ENCODE measurements around the gene MEF2C. TPM values are rescaled to one million over a fixed set of nuclear protein-coding genes. Genes with fewer than 3 reads are reported as not detected.

MEF2C gene
- total RNA-seq, 1 donor from 2014 or later = 464 TPM

- no peak overlapping the region for H3K9ac ChIP-seq (ENCODE audit: low read depth in 1 of 3, low read length in 3 of 3)
- no peaks in the 10 kb centered on the region for H3K36me3 ChIP-seq (ENCODE audit: control insufficient read depth in 3 of 3, insufficient read depth in 3 of 3, low read length in 3 of 3)
- H3K9me3 ChIP-seq (ENCODE audit: control insufficient read depth in 3 of 3, low read length in 3 of 3) = peaks cover 0 to 3% (median 0%) of the 10 kb centered on the region in 3 donors
- H3K27ac ChIP-seq (ENCODE audit: low read depth, low read length) = no peak overlapping the region
- no peak overlapping the region for H3K4me3 ChIP-seq (ENCODE audit: low read length in 3 of 3)
- peaks cover 88 to 96% (median 93%) of the 10 kb centered on the region in 3 donors for H3K27me3 ChIP-seq (ENCODE audit: control insufficient read depth in 3 of 3, insufficient read depth in 3 of 3, low read length in 3 of 3)
- H3K4me1 ChIP-seq (ENCODE audit: control insufficient read depth in 3 of 3, insufficient read depth in 3 of 3, low read length in 3 of 3) = peaks cover 5 to 24% (median 12%) of the 10 kb centered on the region in 3 donors
These were observed 211.2 kb downstream of the MEF2C start for GRCh38 chr5:88671505-88672499.

GRCh38 chr5:88671106-88671504 lies 211.9 kb downstream of the MEF2C start:
- Histone ChIP-seq H3K27ac (ENCODE audit: low read depth, low read length) (no peak overlapping the region), H3K27me3 (ENCODE audit: control insufficient read depth in 3 of 3, insufficient read depth in 3 of 3, low read length in 3 of 3) (peaks cover 91 to 97% (median 96%) of the 10 kb centered on the region in 3 donors), H3K9me3 (ENCODE audit: control insufficient read depth in 3 of 3, low read length in 3 of 3) (peaks cover 0 to 3% (median 0%) of the 10 kb centered on the region in 3 donors), H3K36me3 (ENCODE audit: control insufficient read depth in 3 of 3, insufficient read depth in 3 of 3, low read length in 3 of 3) (no peaks in the 10 kb centered on the region), H3K4me3 (ENCODE audit: low read length in 3 of 3) (no peak overlapping the region), H3K9ac (ENCODE audit: low read depth in 1 of 3, low read length in 3 of 3) (no peak overlapping the region), H3K4me1 (ENCODE audit: control insufficient read depth in 3 of 3, insufficient read depth in 3 of 3, low read length in 3 of 3) (peaks cover 9 to 25% (median 12%) of the 10 kb centered on the region in 3 donors)

- Histone ChIP-seq H3K9me3 (ENCODE audit: control insufficient read depth in 3 of 3, low read length in 3 of 3) (peaks cover 0 to 3% (median 0%) of the 10 kb centered on the region in 3 donors), H3K36me3 (ENCODE audit: control insufficient read depth in 3 of 3, insufficient read depth in 3 of 3, low read length in 3 of 3) (no peaks in the 10 kb centered on the region), H3K9ac (ENCODE audit: low read depth in 1 of 3, low read length in 3 of 3) (no peak overlapping the region), H3K4me3 (ENCODE audit: low read length in 3 of 3) (no peak overlapping the region), H3K27me3 (ENCODE audit: control insufficient read depth in 3 of 3, insufficient read depth in 3 of 3, low read length in 3 of 3) (peaks cover 91 to 97% (median 96%) of the 10 kb centered on the region in 3 donors), H3K27ac (ENCODE audit: low read depth, low read length) (no peak overlapping the region), H3K4me1 (ENCODE audit: control insufficient read depth in 3 of 3, insufficient read depth in 3 of 3, low read length in 3 of 3) (peaks cover 9 to 19% (median 12%) of the 10 kb centered on the region in 3 donors)
These were observed 212.5 kb downstream of the MEF2C start for GRCh38 chr5:88670461-88670860.

DNA sequence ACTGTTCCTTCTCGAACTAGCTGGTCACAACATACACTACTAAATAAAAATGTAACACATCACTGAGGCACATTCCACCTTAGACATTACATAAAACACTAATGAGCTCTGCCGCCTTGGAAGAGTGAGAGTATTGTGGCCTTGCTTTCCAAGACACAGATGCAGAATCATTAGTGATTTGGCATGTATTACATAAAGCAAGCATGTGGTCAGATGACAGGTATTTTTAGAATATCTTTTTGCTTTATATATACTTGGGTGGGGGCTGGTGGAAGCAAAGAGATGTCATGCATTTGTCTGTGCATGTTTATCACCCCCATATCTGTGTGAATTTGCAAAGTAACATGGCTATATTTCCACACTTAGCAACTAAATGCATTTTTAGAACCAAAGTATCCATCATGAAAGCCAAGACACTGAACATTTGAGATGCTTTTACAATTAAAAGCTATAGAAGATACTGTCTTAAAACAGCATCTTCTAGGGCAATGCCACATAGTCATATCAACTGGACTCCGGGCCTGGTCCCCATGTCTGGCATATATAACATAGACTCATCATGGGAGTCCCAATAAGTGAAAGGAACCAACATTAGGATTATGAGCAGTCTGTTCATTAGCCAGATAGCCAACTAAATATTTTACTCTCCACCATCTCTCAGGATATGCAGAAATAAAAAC lies 213.5 kb downstream of the MEF2C start:
- Histone ChIP-seq H3K27me3 (ENCODE audit: control insufficient read depth in 3 of 3, insufficient read depth in 3 of 3, low read length in 3 of 3) (peaks cover 91 to 97% (median 93%) of the 10 kb centered on the region in 3 donors), H3K27ac (ENCODE audit: low read depth, low read length) (no peak overlapping the region), H3K4me1 (ENCODE audit: control insufficient read depth in 3 of 3, insufficient read depth in 3 of 3, low read length in 3 of 3) (peaks cover 3 to 10% (median 9%) of the 10 kb centered on the region in 3 donors), H3K4me3 (ENCODE audit: low read length in 3 of 3) (no peak overlapping the region), H3K36me3 (ENCODE audit: control insufficient read depth in 3 of 3, insufficient read depth in 3 of 3, low read length in 3 of 3) (no peaks in the 10 kb centered on the region), H3K9me3 (ENCODE audit: control insufficient read depth in 3 of 3, low read length in 3 of 3) (peaks cover 0 to 4% (median 0%) of the 10 kb centered on the region in 3 donors), H3K9ac (ENCODE audit: low read depth in 1 of 3, low read length in 3 of 3) (no peak overlapping the region)

- Histone ChIP-seq H3K9me3 (ENCODE audit: control insufficient read depth in 3 of 3, low read length in 3 of 3) (peaks cover 0 to 5% (median 0%) of the 10 kb centered on the region in 3 donors), H3K27me3 (ENCODE audit: control insufficient read depth in 3 of 3, insufficient read depth in 3 of 3, low read length in 3 of 3) (peaks cover 89 to 96% (median 93%) of the 10 kb centered on the region in 3 donors), H3K4me3 (ENCODE audit: low read length in 3 of 3) (no peak overlapping the region), H3K9ac (ENCODE audit: low read depth in 1 of 3, low read length in 3 of 3) (no peak overlapping the region), H3K4me1 (ENCODE audit: control insufficient read depth in 3 of 3, insufficient read depth in 3 of 3, low read length in 3 of 3) (peaks cover 3 to 9% (median 8%) of the 10 kb centered on the region in 3 donors), H3K27ac (ENCODE audit: low read depth, low read length) (no peak overlapping the region), H3K36me3 (ENCODE audit: control insufficient read depth in 3 of 3, insufficient read depth in 3 of 3, low read length in 3 of 3) (no peaks in the 10 kb centered on the region)
These were observed 215.3 kb downstream of the MEF2C start for GRCh38 chr5:88667496-88668201.

Small RNA genes within 50 kb of the gene (small RNA-seq; reads per million reads assigned to genes)
- not detected for gene AC008525.2
